ENCODE measurements around the gene LCMT2.

The LCMT2 gene

DNA sequence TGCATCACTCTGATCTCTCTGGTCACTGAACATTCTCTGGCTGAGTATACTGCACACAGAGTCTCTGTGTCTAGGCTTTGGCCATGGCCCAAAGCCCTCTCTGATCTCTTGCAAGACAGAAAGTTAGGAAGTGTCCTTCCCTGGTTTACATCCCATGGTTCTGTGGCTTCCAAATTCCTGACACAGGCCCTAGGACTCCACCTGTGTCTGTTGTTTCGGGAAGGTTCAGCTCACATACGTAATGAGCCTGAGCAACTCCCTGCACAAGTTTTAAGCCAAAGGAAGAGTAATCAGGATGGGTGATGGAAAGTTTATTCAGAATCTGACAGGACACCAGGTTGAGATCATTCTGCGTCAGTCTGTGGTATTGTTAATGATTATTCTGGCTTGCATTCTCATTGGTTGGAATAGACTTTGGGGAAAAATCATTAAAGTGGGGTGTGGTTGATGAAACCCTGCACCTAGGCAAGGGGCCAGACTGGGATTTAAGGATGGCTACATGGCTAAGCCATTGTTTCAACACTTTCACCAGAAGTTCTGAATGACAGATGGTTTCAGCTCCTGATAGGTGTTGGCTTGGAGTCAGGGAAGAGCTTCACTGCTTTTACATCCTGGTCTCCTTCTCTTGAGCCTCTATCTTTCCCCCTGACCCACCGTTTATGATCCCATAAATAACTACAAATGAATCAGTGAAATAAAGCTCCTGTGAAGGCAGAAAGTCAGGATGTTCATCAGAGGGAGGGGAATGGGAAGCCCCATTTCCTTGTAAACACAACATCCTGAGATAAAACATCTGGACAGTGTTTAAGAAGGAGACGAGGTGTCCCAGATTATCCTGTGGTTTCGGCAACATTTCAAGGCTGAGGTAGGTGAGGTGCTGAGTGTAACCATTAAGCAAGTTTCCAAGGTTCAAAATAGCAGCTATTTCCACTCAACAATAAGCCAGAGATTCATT is 14.1 kb downstream of the LCMT2 start:
- no peak overlapping the region for H4K91ac ChIP-seq (ENCODE audit: low read depth, low read length)
- no peak overlapping the region for H3K23ac ChIP-seq (ENCODE audit: low read length)
- no peaks in the 10 kb centered on the region for H3K79me1 ChIP-seq (ENCODE audit: low read length)
- no peak overlapping the region for H3K27ac ChIP-seq (ENCODE audit: low read depth, low read length)
- no peaks in the 10 kb centered on the region for H3K36me3 ChIP-seq (ENCODE audit: control insufficient read depth in 1 of 2, insufficient read depth in 2 of 2, low read length in 2 of 2)
- no CpG with 5 or more reads among the region's 6 CpGs for WGBS (ENCODE audit: extremely low coverage, insufficient coverage, insufficient read length)
- no peak overlapping the region for H3K18ac ChIP-seq (ENCODE audit: low read length)
- no peak for DNase-seq
- no peaks in the 10 kb centered on the region for H3K9me3 ChIP-seq (ENCODE audit: insufficient read depth, low read depth, low read length)
- H2BK120ac ChIP-seq (ENCODE audit: insufficient read depth, low read length, poor library complexity): no peak overlapping the region
- H2AFZ ChIP-seq (ENCODE audit: insufficient read depth, low read length, poor library complexity): no peak overlapping the region
- no peak overlapping the region for H3K4me3 ChIP-seq (ENCODE audit: low read depth, low read length)
- H3K4me2 ChIP-seq (ENCODE audit: low read length): no peak overlapping the region
- no peak overlapping the region for H3K4ac ChIP-seq (ENCODE audit: low read depth, low read length)
- H3K4me1 ChIP-seq (ENCODE audit: control insufficient read depth in 1 of 2, insufficient read depth in 2 of 2, low read length in 2 of 2): no peaks in the 10 kb centered on the region
- no peak overlapping the region for H2BK5ac ChIP-seq (ENCODE audit: low read depth, low read length, poor library complexity)
- H3K14ac ChIP-seq (ENCODE audit: low read length): no peak overlapping the region
- no peaks in the 10 kb centered on the region for H3K27me3 ChIP-seq (ENCODE audit: insufficient read depth, low read length)
- H4K8ac ChIP-seq (ENCODE audit: low read depth, low read length): no peak overlapping the region
- H4K12ac ChIP-seq (ENCODE audit: low read depth, low read length): no peak overlapping the region
- no peak overlapping the region for H2AK5ac ChIP-seq (ENCODE audit: low read length)
- no peak overlapping the region for H3K9ac ChIP-seq (ENCODE audit: low read length)
- no peak overlapping the region for H2BK12ac ChIP-seq (ENCODE audit: low read length)
- H3K79me2 ChIP-seq (ENCODE audit: control insufficient read depth, insufficient read depth, low read length, poor library complexity): no peaks in the 10 kb centered on the region

DNA sequence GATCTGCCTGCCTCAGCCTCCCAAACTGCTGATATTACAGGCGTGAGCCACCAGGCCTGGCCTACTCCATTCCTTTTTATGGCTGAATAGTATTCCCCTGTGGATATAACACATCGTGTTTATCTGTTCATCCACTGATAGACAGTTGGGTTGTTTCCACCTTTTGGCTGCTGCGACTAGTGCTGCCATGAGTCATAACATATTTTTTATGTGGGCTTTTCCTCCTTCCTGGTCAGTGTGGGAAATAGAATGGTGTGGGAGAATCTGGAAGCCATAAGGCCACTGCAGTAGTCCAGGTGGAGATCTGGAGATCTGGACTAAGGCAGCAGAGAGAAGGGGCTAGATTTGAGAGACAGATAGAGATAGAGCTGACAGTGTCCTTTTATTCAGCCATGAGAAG is 16.2 kb downstream of the LCMT2 start:
- H3K23ac ChIP-seq (ENCODE audit: low read length): no peak overlapping the region

DNA sequence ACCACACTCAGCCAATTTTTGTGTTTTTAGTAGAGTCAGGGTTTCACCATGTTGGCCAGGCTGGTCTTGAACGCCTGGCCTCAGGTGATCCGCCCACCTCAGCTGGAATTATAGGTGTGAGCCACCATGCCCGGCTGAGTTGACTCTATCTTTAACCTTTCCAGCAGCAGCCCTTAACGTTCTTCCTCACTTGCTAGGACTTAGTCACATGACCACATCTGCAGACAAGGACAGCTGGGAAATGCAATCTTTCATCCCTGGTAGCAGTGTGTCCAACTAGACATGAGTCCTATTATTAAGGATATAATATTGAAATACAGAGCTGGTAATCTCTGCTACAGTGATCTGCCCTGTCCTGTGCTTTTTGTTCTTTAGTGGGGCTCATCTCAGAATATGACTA is 18.0 kb downstream of the LCMT2 start:
- Histone ChIP-seq H3K4me3 (ENCODE audit: low read depth, low read length) (no peak overlapping the region), H3K23ac (ENCODE audit: low read length) (no peak overlapping the region), H3K27ac (ENCODE audit: low read depth, low read length) (no peak overlapping the region), H2AK5ac (ENCODE audit: low read length) (no peak overlapping the region), H3K4me1 (ENCODE audit: control insufficient read depth in 1 of 2, insufficient read depth in 2 of 2, low read length in 2 of 2) (no peaks in the 10 kb centered on the region), H4K8ac (ENCODE audit: low read depth, low read length) (no peak overlapping the region), H3K18ac (ENCODE audit: low read length) (no peak overlapping the region), H3K4ac (ENCODE audit: low read depth, low read length) (no peak overlapping the region), H3K14ac (ENCODE audit: low read length) (no peak overlapping the region), H2AFZ (ENCODE audit: insufficient read depth, low read length, poor library complexity) (no peak overlapping the region), H3K79me1 (ENCODE audit: low read length) (no peaks in the 10 kb centered on the region), H3K79me2 (ENCODE audit: control insufficient read depth, insufficient read depth, low read length, poor library complexity) (no peaks in the 10 kb centered on the region), H3K36me3 (ENCODE audit: control insufficient read depth in 1 of 2, insufficient read depth in 2 of 2, low read length in 2 of 2) (no peaks in the 10 kb centered on the region), H3K9me3 (ENCODE audit: insufficient read depth, low read depth, low read length) (no peaks in the 10 kb centered on the region), H3K27me3 (ENCODE audit: insufficient read depth, low read length) (no peaks in the 10 kb centered on the region), H2BK5ac (ENCODE audit: low read depth, low read length, poor library complexity) (no peak overlapping the region), H2BK120ac (ENCODE audit: insufficient read depth, low read length, poor library complexity) (no peak overlapping the region), H2BK12ac (ENCODE audit: low read length) (no peak overlapping the region), H4K12ac (ENCODE audit: low read depth, low read length) (no peak overlapping the region), H4K91ac (ENCODE audit: low read depth, low read length) (no peak overlapping the region), H3K9ac (ENCODE audit: low read length) (no peak overlapping the region), H3K4me2 (ENCODE audit: low read length) (no peak overlapping the region)
- DNase-seq: no peak
- WGBS (ENCODE audit: extremely low coverage, insufficient coverage, insufficient read length): no CpG with 5 or more reads among the region's 4 CpGs

More for the DNA sequence above, 16.2 kb downstream of the LCMT2 start:
- no peak overlapping the region for H2BK12ac ChIP-seq (ENCODE audit: low read length)
- H4K91ac ChIP-seq (ENCODE audit: low read depth, low read length): no peak overlapping the region
- no peak overlapping the region for H3K14ac ChIP-seq (ENCODE audit: low read length)
- H2AFZ ChIP-seq (ENCODE audit: insufficient read depth, low read length, poor library complexity): no peak overlapping the region
- H3K4me3 ChIP-seq (ENCODE audit: low read depth, low read length): no peak overlapping the region
- no peaks in the 10 kb centered on the region for H3K79me1 ChIP-seq (ENCODE audit: low read length)
- no peak overlapping the region for H3K18ac ChIP-seq (ENCODE audit: low read length)
- no peak overlapping the region for H4K12ac ChIP-seq (ENCODE audit: low read depth, low read length)
- DNase-seq: no peak
- H3K79me2 ChIP-seq (ENCODE audit: control insufficient read depth, insufficient read depth, low read length, poor library complexity): no peaks in the 10 kb centered on the region
- H2AK5ac ChIP-seq (ENCODE audit: low read length): no peak overlapping the region
- no peaks in the 10 kb centered on the region for H3K36me3 ChIP-seq (ENCODE audit: control insufficient read depth in 1 of 2, insufficient read depth in 2 of 2, low read length in 2 of 2)
- H3K4ac ChIP-seq (ENCODE audit: low read depth, low read length): no peak overlapping the region
- no peak overlapping the region for H2BK120ac ChIP-seq (ENCODE audit: insufficient read depth, low read length, poor library complexity)
- WGBS (ENCODE audit: extremely low coverage, insufficient coverage, insufficient read length): no CpG with 5 or more reads among the region's 3 CpGs
- H3K27ac ChIP-seq (ENCODE audit: low read depth, low read length): no peak overlapping the region
- H3K4me2 ChIP-seq (ENCODE audit: low read length): no peak overlapping the region
- no peaks in the 10 kb centered on the region for H3K9me3 ChIP-seq (ENCODE audit: insufficient read depth, low read depth, low read length)
- no peak overlapping the region for H4K8ac ChIP-seq (ENCODE audit: low read depth, low read length)
- no peaks in the 10 kb centered on the region for H3K4me1 ChIP-seq (ENCODE audit: control insufficient read depth in 1 of 2, insufficient read depth in 2 of 2, low read length in 2 of 2)
- no peaks in the 10 kb centered on the region for H3K27me3 ChIP-seq (ENCODE audit: insufficient read depth, low read length)
- no peak overlapping the region for H3K9ac ChIP-seq (ENCODE audit: low read length)
- no peak overlapping the region for H2BK5ac ChIP-seq (ENCODE audit: low read depth, low read length, poor library complexity)

GRCh38 chr15:43302205-43302817 is 28.1 kb downstream of the LCMT2 start, which contains the start of gene TGM7:
TSS of gene TGM7 (minus strand) at chr15:43302255.
- H4K8ac ChIP-seq (ENCODE audit: low read depth, low read length): no peak within 1 kb of the TSS
- H3K9ac ChIP-seq (ENCODE audit: low read length): no peak within 1 kb of the TSS
- H3K14ac ChIP-seq (ENCODE audit: low read length): no peak within 1 kb of the TSS
- H2BK12ac ChIP-seq (ENCODE audit: low read length): no peak within 1 kb of the TSS
- H3K18ac ChIP-seq (ENCODE audit: low read length): no peak within 1 kb of the TSS
- no peaks in the 10 kb centered on the region for H3K27me3 ChIP-seq (ENCODE audit: insufficient read depth, low read length)
- no peak within 1 kb of the TSS for H3K4ac ChIP-seq (ENCODE audit: low read depth, low read length)
- no peak within 1 kb of the TSS for H3K23ac ChIP-seq (ENCODE audit: low read length)
- H2BK120ac ChIP-seq (ENCODE audit: insufficient read depth, low read length, poor library complexity): no peak within 1 kb of the TSS
- H3K27ac ChIP-seq (ENCODE audit: low read depth, low read length): no peak within 1 kb of the TSS
- no peaks in the 10 kb centered on the region for H3K36me3 ChIP-seq (ENCODE audit: control insufficient read depth in 1 of 2, insufficient read depth in 2 of 2, low read length in 2 of 2)
- no peaks in the 10 kb centered on the region for H3K4me1 ChIP-seq (ENCODE audit: control insufficient read depth in 1 of 2, insufficient read depth in 2 of 2, low read length in 2 of 2)
- H2AFZ ChIP-seq (ENCODE audit: insufficient read depth, low read length, poor library complexity): no peak within 1 kb of the TSS
- no peaks in the 10 kb centered on the region for H3K79me2 ChIP-seq (ENCODE audit: control insufficient read depth, insufficient read depth, low read length, poor library complexity)
- WGBS (ENCODE audit: extremely low coverage, insufficient coverage, insufficient read length): no CpG with 5 or more reads among the region's 11 CpGs
- no peak within 1 kb of the TSS for H2BK5ac ChIP-seq (ENCODE audit: low read depth, low read length, poor library complexity)
- no peak within 1 kb of the TSS for H3K4me2 ChIP-seq (ENCODE audit: low read length)
- no peak within 1 kb of the TSS for H3K4me3 ChIP-seq (ENCODE audit: low read depth, low read length)
- H2AK5ac ChIP-seq (ENCODE audit: low read length): no peak within 1 kb of the TSS
- no peak for DNase-seq
- no peaks in the 10 kb centered on the region for H3K9me3 ChIP-seq (ENCODE audit: insufficient read depth, low read depth, low read length)
- no peak within 1 kb of the TSS for H4K12ac ChIP-seq (ENCODE audit: low read depth, low read length)
- no peaks in the 10 kb centered on the region for H3K79me1 ChIP-seq (ENCODE audit: low read length)
- no peak within 1 kb of the TSS for H4K91ac ChIP-seq (ENCODE audit: low read depth, low read length)
